ENCODE measurements around the gene TMEM135.

Gene TMEM135

GRCh38 chr11:87137711-87138110, 100.0 kb downstream of the TMEM135 start:
- Histone ChIP-seq H3K79me1 (ENCODE audit: low read length) (peaks cover 5% of the 10 kb centered on the region), H3K56ac (ENCODE audit: low read length) (no peak overlapping the region), H2BK120ac (ENCODE audit: low read depth, low read length) (no peak overlapping the region), H3K4me2 (ENCODE audit: low read length) (no peak overlapping the region), H3K79me2 (ENCODE audit: control insufficient read depth, insufficient read depth, low read length) (no peaks in the 10 kb centered on the region), H3K18ac (ENCODE audit: low read length) (no peak overlapping the region), H3K4me3 (ENCODE audit: low read length) (no peak overlapping the region), H3K23ac (ENCODE audit: low read length) (no peak overlapping the region), H3K9ac (ENCODE audit: low read length) (no peak overlapping the region), H3K4ac (ENCODE audit: low read depth, low read length) (no peak overlapping the region), H3K27me3 (ENCODE audit: insufficient read depth, low read length, poor library complexity) (no peaks in the 10 kb centered on the region), H2BK5ac (ENCODE audit: low read length) (no peak overlapping the region), H3K36me3 (ENCODE audit: control insufficient read depth, insufficient read depth, low read length) (no peaks in the 10 kb centered on the region), H2AK5ac (ENCODE audit: low read length) (no peak overlapping the region), H3K4me1 (ENCODE audit: control insufficient read depth, low read depth, low read length) (no peaks in the 10 kb centered on the region), H2BK15ac (replicated peaks; ENCODE audit: low read depth) (no peak overlapping the region), H3K27ac (ENCODE audit: low read depth, low read length) (no peak overlapping the region), H4K8ac (ENCODE audit: low read depth, low read length) (no peak overlapping the region), H4K5ac (ENCODE audit: low read length) (no peak overlapping the region)
- DNase-seq, result no peak
- WGBS (ENCODE audit: extremely low coverage, insufficient coverage, low lambda C conversion rate), result no CpG with 5 or more reads among the region's 2 CpGs

DNA sequence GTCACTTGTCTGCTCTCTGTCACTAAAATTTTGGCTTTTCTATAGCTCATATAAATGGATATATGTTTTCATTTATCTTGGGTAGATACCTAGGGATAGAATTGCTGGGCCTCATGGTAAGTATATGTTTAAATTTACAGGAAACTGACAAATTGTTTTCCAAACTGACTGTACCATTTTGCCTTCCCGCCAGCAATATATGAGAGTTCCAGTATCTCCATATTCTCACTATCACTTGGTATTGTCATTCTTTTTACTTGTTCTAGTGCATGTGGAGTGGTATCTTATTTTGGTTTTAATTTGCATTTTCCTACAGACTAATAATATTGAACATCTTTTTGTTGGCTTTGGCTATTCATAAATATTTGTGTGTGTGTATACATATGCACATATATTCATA, 101.7 kb downstream of the TMEM135 start:
- Histone ChIP-seq H3K27me3 (ENCODE audit: insufficient read depth, low read length, poor library complexity) (no peaks in the 10 kb centered on the region), H2BK15ac (replicated peaks; ENCODE audit: low read depth) (no peak overlapping the region), H2BK120ac (ENCODE audit: low read depth, low read length) (no peak overlapping the region), H4K5ac (ENCODE audit: low read length) (no peak overlapping the region), H3K4me2 (ENCODE audit: low read length) (no peak overlapping the region), H3K18ac (ENCODE audit: low read length) (no peak overlapping the region), H3K79me1 (ENCODE audit: low read length) (peaks cover 3% of the 10 kb centered on the region), H2AK5ac (ENCODE audit: low read length) (no peak overlapping the region), H2BK5ac (ENCODE audit: low read length) (no peak overlapping the region), H3K27ac (ENCODE audit: low read depth, low read length) (no peak overlapping the region), H3K4me3 (ENCODE audit: low read length) (no peak overlapping the region), H3K56ac (ENCODE audit: low read length) (no peak overlapping the region), H3K23ac (ENCODE audit: low read length) (no peak overlapping the region), H3K4me1 (ENCODE audit: control insufficient read depth, low read depth, low read length) (no peaks in the 10 kb centered on the region), H3K4ac (ENCODE audit: low read depth, low read length) (no peak overlapping the region), H3K36me3 (ENCODE audit: control insufficient read depth, insufficient read depth, low read length) (no peaks in the 10 kb centered on the region), H3K9ac (ENCODE audit: low read length) (no peak overlapping the region), H3K79me2 (ENCODE audit: control insufficient read depth, insufficient read depth, low read length) (no peaks in the 10 kb centered on the region), H4K8ac (ENCODE audit: low read depth, low read length) (no peak overlapping the region)
- DNase-seq, result no peak
- WGBS (ENCODE audit: extremely low coverage, insufficient coverage, low lambda C conversion rate), result no CpG with 5 or more reads among the region's 1 CpG

GRCh38 chr11:87141322-87141721, 103.6 kb downstream of the TMEM135 start:
- H2BK5ac ChIP-seq (ENCODE audit: low read length), result no peak overlapping the region
- H3K56ac ChIP-seq (ENCODE audit: low read length), result no peak overlapping the region
- H3K23ac ChIP-seq (ENCODE audit: low read length), result no peak overlapping the region
- H3K36me3 ChIP-seq (ENCODE audit: control insufficient read depth, insufficient read depth, low read length), result no peaks in the 10 kb centered on the region
- no peak overlapping the region for H3K18ac ChIP-seq (ENCODE audit: low read length)
- H3K27ac ChIP-seq (ENCODE audit: low read depth, low read length), result no peak overlapping the region
- no peak overlapping the region for H3K4me3 ChIP-seq (ENCODE audit: low read length)
- H2BK15ac ChIP-seq (replicated peaks; ENCODE audit: low read depth), result no peak overlapping the region
- no peak overlapping the region for H4K8ac ChIP-seq (ENCODE audit: low read depth, low read length)
- no peak overlapping the region for H3K9ac ChIP-seq (ENCODE audit: low read length)
- H4K5ac ChIP-seq (ENCODE audit: low read length), result no peak overlapping the region
- no peaks in the 10 kb centered on the region for H3K27me3 ChIP-seq (ENCODE audit: insufficient read depth, low read length, poor library complexity)
- H3K79me2 ChIP-seq (ENCODE audit: control insufficient read depth, insufficient read depth, low read length), result no peaks in the 10 kb centered on the region
- no peaks in the 10 kb centered on the region for H3K4me1 ChIP-seq (ENCODE audit: control insufficient read depth, low read depth, low read length)
- no CpG with 5 or more reads among the region's 2 CpGs for WGBS (ENCODE audit: extremely low coverage, insufficient coverage, low lambda C conversion rate)
- no peak for DNase-seq
- peaks cover 2% of the 10 kb centered on the region for H3K79me1 ChIP-seq (ENCODE audit: low read length)
- H2AK5ac ChIP-seq (ENCODE audit: low read length), result no peak overlapping the region
- H2BK120ac ChIP-seq (ENCODE audit: low read depth, low read length), result no peak overlapping the region
- no peak overlapping the region for H3K4ac ChIP-seq (ENCODE audit: low read depth, low read length)
- H3K4me2 ChIP-seq (ENCODE audit: low read length), result no peak overlapping the region

DNA sequence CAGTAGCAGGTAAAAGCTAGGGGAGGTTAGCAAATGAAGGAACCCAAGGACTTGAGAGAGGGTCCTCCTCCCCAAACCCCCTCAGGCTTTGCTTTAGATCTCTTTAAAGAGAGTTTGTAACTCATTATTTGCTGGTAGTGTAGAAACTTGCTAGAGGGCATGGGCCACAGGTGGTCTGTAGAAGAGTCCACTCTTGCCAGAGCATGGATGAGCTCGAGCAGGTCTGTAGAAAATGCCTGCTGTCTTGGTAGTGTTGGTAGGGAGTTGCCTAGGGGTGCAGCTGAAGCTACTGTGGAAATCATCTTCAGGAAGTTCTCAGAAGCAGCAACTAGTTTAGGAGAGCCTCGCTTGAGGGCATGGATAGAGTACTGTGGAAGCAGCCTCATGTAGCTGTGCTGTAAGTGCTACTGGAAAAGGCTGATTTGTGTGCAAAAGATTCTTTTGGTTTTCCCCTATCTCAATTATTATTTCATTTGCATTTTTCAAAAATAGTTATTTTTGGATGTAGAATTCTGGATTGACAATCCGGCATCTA, 104.3 kb downstream of the TMEM135 start:
- Histone ChIP-seq H3K36me3 (ENCODE audit: control insufficient read depth, insufficient read depth, low read length) (no peaks in the 10 kb centered on the region), H3K27ac (ENCODE audit: low read depth, low read length) (no peak overlapping the region), H3K56ac (ENCODE audit: low read length) (no peak overlapping the region), H3K4ac (ENCODE audit: low read depth, low read length) (no peak overlapping the region), H3K4me2 (ENCODE audit: low read length) (no peak overlapping the region), H3K18ac (ENCODE audit: low read length) (no peak overlapping the region), H3K9ac (ENCODE audit: low read length) (no peak overlapping the region), H2BK15ac (replicated peaks; ENCODE audit: low read depth) (no peak overlapping the region), H3K27me3 (ENCODE audit: insufficient read depth, low read length, poor library complexity) (no peaks in the 10 kb centered on the region), H2BK5ac (ENCODE audit: low read length) (no peak overlapping the region), H3K79me2 (ENCODE audit: control insufficient read depth, insufficient read depth, low read length) (no peaks in the 10 kb centered on the region), H3K79me1 (ENCODE audit: low read length) (peaks cover 2% of the 10 kb centered on the region), H2AK5ac (ENCODE audit: low read length) (no peak overlapping the region), H2BK120ac (ENCODE audit: low read depth, low read length) (no peak overlapping the region), H3K4me3 (ENCODE audit: low read length) (no peak overlapping the region), H4K8ac (ENCODE audit: low read depth, low read length) (no peak overlapping the region), H3K4me1 (ENCODE audit: control insufficient read depth, low read depth, low read length) (no peaks in the 10 kb centered on the region), H3K23ac (ENCODE audit: low read length) (no peak overlapping the region), H4K5ac (ENCODE audit: low read length) (no peak overlapping the region)
- no CpG with 5 or more reads among the region's 3 CpGs for WGBS (ENCODE audit: extremely low coverage, insufficient coverage, low lambda C conversion rate)
- peak; percentile 48 for DNase-seq

DNA sequence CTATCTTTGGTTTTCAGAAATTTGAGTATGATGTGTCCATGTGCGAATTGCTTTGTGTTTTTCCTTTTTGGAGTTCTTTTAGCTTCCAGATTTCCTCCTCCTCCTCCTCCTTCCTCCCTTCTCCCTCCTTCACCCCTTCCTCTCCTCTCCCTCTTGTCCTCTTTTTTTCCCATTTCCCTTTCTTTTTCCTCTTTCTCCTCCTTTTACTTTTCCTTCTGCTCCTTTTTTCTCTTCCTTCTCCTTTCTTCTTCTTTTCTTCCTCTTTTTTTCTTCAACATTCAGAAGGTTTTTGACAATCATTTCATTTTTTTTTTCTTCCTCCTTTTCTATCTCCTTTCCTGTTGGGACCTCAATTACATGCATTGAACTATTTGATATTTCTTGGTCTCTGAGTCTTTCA, 104.9 kb downstream of the TMEM135 start:
- Histone ChIP-seq H4K5ac (ENCODE audit: low read length) (no peak overlapping the region), H2BK15ac (replicated peaks; ENCODE audit: low read depth) (no peak overlapping the region), H3K4ac (ENCODE audit: low read depth, low read length) (no peak overlapping the region), H2AK5ac (ENCODE audit: low read length) (no peak overlapping the region), H3K9ac (ENCODE audit: low read length) (no peak overlapping the region), H3K56ac (ENCODE audit: low read length) (no peak overlapping the region), H3K79me1 (ENCODE audit: low read length) (peaks cover 2% of the 10 kb centered on the region), H3K4me2 (ENCODE audit: low read length) (no peak overlapping the region), H4K8ac (ENCODE audit: low read depth, low read length) (no peak overlapping the region), H2BK5ac (ENCODE audit: low read length) (no peak overlapping the region), H3K27me3 (ENCODE audit: insufficient read depth, low read length, poor library complexity) (no peaks in the 10 kb centered on the region), H3K36me3 (ENCODE audit: control insufficient read depth, insufficient read depth, low read length) (no peaks in the 10 kb centered on the region), H3K23ac (ENCODE audit: low read length) (no peak overlapping the region), H3K27ac (ENCODE audit: low read depth, low read length) (no peak overlapping the region), H3K4me1 (ENCODE audit: control insufficient read depth, low read depth, low read length) (no peaks in the 10 kb centered on the region), H3K4me3 (ENCODE audit: low read length) (no peak overlapping the region), H3K18ac (ENCODE audit: low read length) (no peak overlapping the region), H3K79me2 (ENCODE audit: control insufficient read depth, insufficient read depth, low read length) (no peaks in the 10 kb centered on the region), H2BK120ac (ENCODE audit: low read depth, low read length) (no peak overlapping the region)
- WGBS (ENCODE audit: extremely low coverage, insufficient coverage, low lambda C conversion rate), result no CpG with 5 or more reads among the region's 1 CpG
- DNase-seq, result no peak

- no peak overlapping the region for H3K27ac ChIP-seq (ENCODE audit: low read depth, low read length)
- no peaks in the 10 kb centered on the region for H3K4me1 ChIP-seq (ENCODE audit: control insufficient read depth, low read depth, low read length)
- no CpG with 5 or more reads among the region's 4 CpGs for WGBS (ENCODE audit: extremely low coverage, insufficient coverage, low lambda C conversion rate)
- no peaks in the 10 kb centered on the region for H3K36me3 ChIP-seq (ENCODE audit: control insufficient read depth, insufficient read depth, low read length)
- DNase-seq, result no peak
- H2AK5ac ChIP-seq (ENCODE audit: low read length), result no peak overlapping the region
- H3K23ac ChIP-seq (ENCODE audit: low read length), result no peak overlapping the region
- H3K4me3 ChIP-seq (ENCODE audit: low read length), result no peak overlapping the region
- no peak overlapping the region for H3K56ac ChIP-seq (ENCODE audit: low read length)
- no peak overlapping the region for H2BK15ac ChIP-seq (replicated peaks; ENCODE audit: low read depth)
- no peak overlapping the region for H3K4me2 ChIP-seq (ENCODE audit: low read length)
- no peaks in the 10 kb centered on the region for H3K79me2 ChIP-seq (ENCODE audit: control insufficient read depth, insufficient read depth, low read length)
- H4K5ac ChIP-seq (ENCODE audit: low read length), result no peak overlapping the region
- H3K4ac ChIP-seq (ENCODE audit: low read depth, low read length), result no peak overlapping the region
- H3K79me1 ChIP-seq (ENCODE audit: low read length), result peaks cover 2% of the 10 kb centered on the region
- H2BK5ac ChIP-seq (ENCODE audit: low read length), result no peak overlapping the region
- H3K18ac ChIP-seq (ENCODE audit: low read length), result no peak overlapping the region
- no peak overlapping the region for H3K9ac ChIP-seq (ENCODE audit: low read length)
- no peaks in the 10 kb centered on the region for H3K27me3 ChIP-seq (ENCODE audit: insufficient read depth, low read length, poor library complexity)
- H2BK120ac ChIP-seq (ENCODE audit: low read depth, low read length), result no peak overlapping the region
- no peak overlapping the region for H4K8ac ChIP-seq (ENCODE audit: low read depth, low read length)
Observed at GRCh38 chr11:87143641-87144040, 105.9 kb downstream of the TMEM135 start.
